WTC11 (cell line): ENCODE data around the gene HIP1R. TPM values are rescaled to one million over a fixed set of nuclear protein-coding genes. Genes with fewer than 3 reads are reported as not detected.

ENCODE experiments used
- ATAC-seq: fragments of 200-7000 bp; cut with Tn5 transposase; 2 replicates; pipeline ENCODE4 v1.10.0; 2021; ENCODE audit warnings: mild to moderate bottlenecking, moderate library complexity
- CTCF ChIA-PET: fragments of 300-600 bp; sonication (Branson Sonifier 250); formaldehyde crosslinking; loops from one replicate; lab custom pipeline; 2021; ENCODE audit warnings: antibody characterized with exemption; lab: Charles Lee
- POLR2A ChIA-PET: fragments of 350-600 bp; sonication (Branson Sonifier 250); formaldehyde crosslinking; loops from one replicate; lab custom pipeline; 2021; ENCODE audit warnings: antibody characterized with exemption; lab: Charles Lee
- DNase-seq: peaks from one replicate; pipeline ENCODE4 v3.0.0; 2021; ENCODE audit warnings: low spot score
- H3K27ac Mint-ChIP-seq: 2 replicates; pipeline ENCODE4 v1.8.0; 2021; ENCODE audit warnings: mixed read lengths
- H3K27me3 Mint-ChIP-seq: 2 replicates; pipeline ENCODE4 v1.8.0; 2021; ENCODE audit warnings: low read depth, mild to moderate bottlenecking, moderate library complexity, mixed read lengths
- H3K36me3 Mint-ChIP-seq: 2 replicates; pipeline ENCODE4 v1.8.0; 2021; ENCODE audit warnings: mixed read lengths
- H3K4me1 Mint-ChIP-seq: 2 replicates; pipeline ENCODE4 v1.8.0; 2022; ENCODE audit warnings: mixed read lengths
- H3K4me3 Mint-ChIP-seq: 2 replicates; pipeline ENCODE4 v1.8.0; 2021; ENCODE audit warnings: mild to moderate bottlenecking, moderate library complexity, mixed read lengths
- H3K9me3 Mint-ChIP-seq: 2 replicates; pipeline ENCODE4 v1.8.0; 2021; ENCODE audit warnings: mixed read lengths
- CREM ChIP-seq: sonication (generic); formaldehyde crosslinking; IDR thresholded peaks from 2 replicates; pipeline ENCODE4 v1.8.1; 2022; ENCODE audit warnings: mild to moderate bottlenecking, missing genetic modification reagents, moderate library complexity
- E2F5 ChIP-seq: sonication (generic); formaldehyde crosslinking; IDR thresholded peaks from 2 replicates; pipeline ENCODE4 v1.8.1; 2022; ENCODE audit warnings: mild to moderate bottlenecking, moderate library complexity, missing genetic modification reagents
- ERG ChIP-seq: fragments of 250-450 bp; sonication (Bioruptor Pico); IDR thresholded peaks from 2 replicates; pipeline ENCODE4 v1.8.0; 2021; ENCODE audit warnings: mild to moderate bottlenecking
- HMGA2 ChIP-seq: fragments of 250-450 bp; sonication (Bioruptor Pico); IDR thresholded peaks from 2 replicates; pipeline ENCODE4 v1.4.0; 2021; ENCODE audit warnings: mild to moderate bottlenecking, moderate library complexity
- IRF1 ChIP-seq: sonication (generic); formaldehyde crosslinking; IDR thresholded peaks from 2 replicates; pipeline ENCODE4 v1.8.0; 2023; ENCODE audit warnings: missing genetic modification reagents
- JAZF1 ChIP-seq: fragments of 250-450 bp; sonication (Bioruptor Pico); IDR thresholded peaks from 2 replicates; pipeline ENCODE4 v1.9.0; 2021; ENCODE audit warnings: moderate library complexity, mild to moderate bottlenecking, inconsistent platforms
- NFYB ChIP-seq: sonication (generic); formaldehyde crosslinking; conservative IDR thresholded peaks from 2 replicates; pipeline ENCODE4 v1.8.0; 2022; ENCODE audit warnings: low read depth, missing genetic modification reagents
- RELA ChIP-seq: sonication (generic); formaldehyde crosslinking; IDR thresholded peaks from 2 replicates; pipeline ENCODE4 v1.8.1; 2022; ENCODE audit warnings: missing genetic modification reagents, mild to moderate bottlenecking, borderline replicate concordance
- RORB ChIP-seq: fragments of 250-450 bp; sonication (Bioruptor Pico); IDR thresholded peaks from 2 replicates; pipeline ENCODE4 v1.9.0; 2021; ENCODE audit warnings: mild to moderate bottlenecking
- STAT6 ChIP-seq: sonication (generic); formaldehyde crosslinking; conservative IDR thresholded peaks from 2 replicates; pipeline ENCODE4 v1.8.1; 2023; ENCODE audit warnings: mild to moderate bottlenecking, low read depth, missing genetic modification reagents, moderate library complexity
- TCF7 ChIP-seq: sonication (generic); formaldehyde crosslinking; IDR thresholded peaks from 2 replicates; pipeline ENCODE4 v1.8.0; 2022; ENCODE audit warnings: mild to moderate bottlenecking, low read depth, missing genetic modification reagents, moderate library complexity
- ZBTB21 ChIP-seq: sonication (generic); formaldehyde crosslinking; IDR thresholded peaks from 2 replicates; pipeline ENCODE4 v1.8.1; 2023; ENCODE audit warnings: mild to moderate bottlenecking, missing genetic modification reagents, borderline replicate concordance
- ZNF219 ChIP-seq: sonication (generic); formaldehyde crosslinking; IDR thresholded peaks from 2 replicates; pipeline ENCODE4 v1.8.0; 2023; ENCODE audit warnings: missing genetic modification reagents, mild to moderate bottlenecking, borderline replicate concordance
- ZNF317 ChIP-seq: sonication (generic); formaldehyde crosslinking; IDR thresholded peaks from 2 replicates; pipeline ENCODE4 v1.8.1; 2023; ENCODE audit warnings: low read depth, mild to moderate bottlenecking, moderate library complexity, missing genetic modification reagents, borderline replicate concordance
- ZNF532 ChIP-seq: fragments of 250-450 bp; sonication (Bioruptor Pico); IDR thresholded peaks from 2 replicates; pipeline ENCODE4 v1.9.0; 2021; ENCODE audit warnings: mild to moderate bottlenecking, borderline replicate concordance
- ZSCAN18 ChIP-seq: fragments of 250-450 bp; sonication (Bioruptor Pico); IDR thresholded peaks from 2 replicates; pipeline ENCODE4 v2.1.2; 2022; ENCODE audit warnings: mild to moderate bottlenecking, moderate library complexity
- total RNA-seq: library from RNA; stranded (reverse); gene quantifications from 3 replicates; pipeline ENCODE4 v1.2.3, GENCODE V29; 2021

The HIP1R gene
- total RNA-seq, 1 experiment from 2014 or later = 45.2 TPM

- ChIA-PET CTCF (interaction anchor here (1.5 to 4.2 kb wide), 2 partner anchors 17 to 48 kb away, joined by 8 to 19 read pairs; no protein-coding TSS in a partner anchor), POLR2A (no interaction called here)
- H3K4me1 Mint-ChIP-seq = peaks cover 22% of the 10 kb centered on the region
- peaks cover 11% of the 10 kb centered on the region for H3K27me3 Mint-ChIP-seq
- peaks cover 3% of the 10 kb centered on the region; the same call in 1 of the 2 replicates for H3K36me3 Mint-ChIP-seq
- DNase-seq (no peak), ATAC-seq (no peak)
- H3K27ac Mint-ChIP-seq = no peak overlapping the region; the same call in 1 of the 2 replicates
- no peak overlapping the region for H3K4me3 Mint-ChIP-seq
- H3K9me3 Mint-ChIP-seq = no peaks in the 10 kb centered on the region; the same call in 1 of the 2 replicates
- TF ChIP-seq IRF1 = no peak
- no peak for TF ChIP-seq ZNF532 (CRISPR knock-in tag)
- no peak for TF ChIP-seq JAZF1
- TF ChIP-seq STAT6 (CRISPR knock-in tag) = no peak
- no peak for TF ChIP-seq CREM (CRISPR knock-in tag)
- no peak for TF ChIP-seq ZNF219 (CRISPR knock-in tag)
- no peak for TF ChIP-seq NFYB (CRISPR knock-in tag)
- TF ChIP-seq ZSCAN18 (CRISPR knock-in tag) = no peak
These were observed 8.2 kb downstream of the HIP1R start for GRCh38 chr12:122843455-122843854.

GRCh38 chr12:122844366-122844971 lies 9.2 kb downstream of the HIP1R start:
- Mint-ChIP-seq H3K27me3 (peaks cover under 1% of the 10 kb centered on the region), H3K36me3 (no peaks in the 10 kb centered on the region), H3K4me3 (no peak overlapping the region), H3K4me1 (peaks cover 22% of the 10 kb centered on the region)
- DNase-seq = no peak
- TF ChIP-seq E2F5 (CRISPR knock-in tag) (no peak), HMGA2 (CRISPR knock-in tag) (no peak), RORB (CRISPR knock-in tag) (no peak), TCF7 (CRISPR knock-in tag) (no peak), ERG (CRISPR knock-in tag) (no peak), NFYB (CRISPR knock-in tag) (no peak), ZBTB21 (CRISPR knock-in tag) (no peak), ZNF317 (CRISPR knock-in tag) (no peak), RELA (CRISPR knock-in tag) (no peak)
- TF ChIP-seq, all 79 proteins: peak for 0
- ATAC-seq = no peak
- H3K9me3 Mint-ChIP-seq = no peaks in the 10 kb centered on the region
- POLR2A ChIA-PET = no interaction called here
- CTCF ChIA-PET = interaction anchor here (0.7 to 4.2 kb wide), 4 partner anchors 10 to 51 kb away, joined by 3 to 19 read pairs (median 4); partner anchors contain the start of gene HIP1R
- H3K27ac Mint-ChIP-seq = peak overlapping the region; percentile 53; the same call in 1 of the 2 replicates
